ENCODE data around the gene ANKRD33B. TPM values are rescaled to one million over a fixed set of nuclear protein-coding genes. Genes with fewer than 3 reads are reported as not detected.

The ANKRD33B gene
- total and polyA plus RNA-seq, 2 experiments from 2014 or later, result 1.5 to 2.0 TPM

DNA sequence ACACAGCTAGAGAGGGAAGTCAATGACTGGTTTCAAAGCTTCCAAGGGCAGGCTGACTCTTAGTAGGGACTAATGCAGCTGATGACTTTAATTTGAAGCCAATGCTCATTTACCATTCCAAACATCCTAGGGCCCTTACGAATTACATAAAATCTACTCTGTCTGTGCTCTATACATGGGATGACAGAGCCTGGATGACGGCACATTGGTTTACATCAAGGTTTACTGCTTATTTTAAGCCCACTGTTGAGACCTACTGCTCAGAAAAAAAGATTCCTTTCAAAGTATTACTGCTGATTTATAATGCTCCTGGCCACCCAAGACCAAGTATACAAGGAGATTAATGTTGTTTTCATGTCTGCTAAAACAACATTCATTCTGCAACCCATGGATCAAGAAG is 123.0 kb downstream of the ANKRD33B start:
- H3K27me3 ChIP-seq, result no peaks in the 10 kb centered on the region
- no peak overlapping the region for H3K4me3 ChIP-seq
- H3K27ac ChIP-seq, result no peak overlapping the region
- H3K79me2 ChIP-seq, result peaks cover 22% of the 10 kb centered on the region
- H3K4me2 ChIP-seq, result no peak overlapping the region
- H3K36me3 ChIP-seq (replicated peaks; ENCODE audit: insufficient read depth, low read depth), result no peaks in the 10 kb centered on the region
- H4K20me1 ChIP-seq (ENCODE audit: insufficient read depth, poor library complexity, severe bottlenecking), result peaks cover 11% of the 10 kb centered on the region
- TF ChIP-seq, protein P1, sequence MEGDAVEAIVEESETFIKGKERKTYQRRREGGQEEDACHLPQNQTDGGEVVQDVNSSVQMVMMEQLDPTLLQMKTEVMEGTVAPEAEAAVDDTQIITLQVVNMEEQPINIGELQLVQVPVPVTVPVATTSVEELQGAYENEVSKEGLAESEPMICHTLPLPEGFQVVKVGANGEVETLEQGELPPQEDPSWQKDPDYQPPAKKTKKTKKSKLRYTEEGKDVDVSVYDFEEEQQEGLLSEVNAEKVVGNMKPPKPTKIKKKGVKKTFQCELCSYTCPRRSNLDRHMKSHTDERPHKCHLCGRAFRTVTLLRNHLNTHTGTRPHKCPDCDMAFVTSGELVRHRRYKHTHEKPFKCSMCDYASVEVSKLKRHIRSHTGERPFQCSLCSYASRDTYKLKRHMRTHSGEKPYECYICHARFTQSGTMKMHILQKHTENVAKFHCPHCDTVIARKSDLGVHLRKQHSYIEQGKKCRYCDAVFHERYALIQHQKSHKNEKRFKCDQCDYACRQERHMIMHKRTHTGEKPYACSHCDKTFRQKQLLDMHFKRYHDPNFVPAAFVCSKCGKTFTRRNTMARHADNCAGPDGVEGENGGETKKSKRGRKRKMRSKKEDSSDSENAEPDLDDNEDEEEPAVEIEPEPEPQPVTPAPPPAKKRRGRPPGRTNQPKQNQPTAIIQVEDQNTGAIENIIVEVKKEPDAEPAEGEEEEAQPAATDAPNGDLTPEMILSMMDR (IDR thresholded peaks at IDR 0.05; ENCODE audit: poor library complexity), result no peak
- TF ChIP-seq EZH2 (IDR thresholded peaks at IDR 0.05; ENCODE audit: borderline replicate concordance), result no peak
- TF ChIP-seq EZH2phosphoT487 (IDR thresholded peaks at IDR 0.05; ENCODE audit: low read depth, severe bottlenecking, unreplicated experiment), result no peak
- WGBS (ENCODE audit: low lambda C conversion rate, missing lambda C conversion rate), result 94% methylated on average over 2 of the region's 2 CpGs
- no peak overlapping the region for H2AFZ ChIP-seq
- no peaks in the 10 kb centered on the region for H3K9me3 ChIP-seq (ENCODE audit: low read depth)
- no peak for DNase-seq (ENCODE audit: low spot score)
- no peaks in the 10 kb centered on the region for H3K4me1 ChIP-seq (ENCODE audit: insufficient read depth)
- no peaks in the 10 kb centered on the region for H3K9me2 ChIP-seq (replicated peaks; ENCODE audit: insufficient read depth)

DNA sequence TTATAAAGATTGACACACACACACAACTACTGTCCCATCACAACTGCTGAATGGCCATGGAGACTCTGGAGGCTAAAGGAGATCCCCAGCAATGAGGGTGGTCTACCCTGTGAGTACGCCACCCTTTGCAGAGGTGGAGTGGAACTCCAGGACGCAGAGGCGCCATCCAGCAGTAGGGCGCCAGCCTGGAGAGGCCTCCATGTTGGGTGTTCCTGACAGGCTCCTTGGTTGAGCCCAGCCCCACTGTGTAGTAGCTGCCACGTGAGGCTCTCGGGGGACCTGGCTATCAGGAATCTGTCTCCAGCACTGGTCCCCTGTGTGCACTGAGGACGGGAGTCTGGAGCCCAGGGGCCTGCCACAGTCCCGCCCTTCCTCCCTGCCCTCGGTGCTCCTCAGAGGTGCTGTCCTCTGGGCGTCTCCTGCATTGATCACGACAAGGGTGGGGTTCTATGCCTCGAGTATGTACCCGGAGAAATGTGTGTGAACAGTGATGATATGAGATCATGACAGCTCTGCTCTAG is 124.8 kb downstream of the ANKRD33B start:
- no peak for DNase-seq (ENCODE audit: low spot score)
- H3K9me2 ChIP-seq (replicated peaks; ENCODE audit: insufficient read depth), result no peaks in the 10 kb centered on the region
- no peak overlapping the region for H2AFZ ChIP-seq
- H3K79me2 ChIP-seq, result peaks cover 35% of the 10 kb centered on the region
- TF ChIP-seq EZH2 (IDR thresholded peaks at IDR 0.05; ENCODE audit: borderline replicate concordance), result no peak
- H3K36me3 ChIP-seq (replicated peaks; ENCODE audit: insufficient read depth, low read depth), result no peaks in the 10 kb centered on the region
- H3K9me3 ChIP-seq (ENCODE audit: low read depth), result no peaks in the 10 kb centered on the region
- no peak overlapping the region for H3K27ac ChIP-seq
- peaks cover 20% of the 10 kb centered on the region for H4K20me1 ChIP-seq (ENCODE audit: insufficient read depth, poor library complexity, severe bottlenecking)
- no peaks in the 10 kb centered on the region for H3K27me3 ChIP-seq
- H3K4me2 ChIP-seq, result no peak overlapping the region
- H3K4me3 ChIP-seq, result no peak overlapping the region
- 96% methylated on average over 13 of the region's 13 CpGs for WGBS (ENCODE audit: low lambda C conversion rate, missing lambda C conversion rate)
- no peaks in the 10 kb centered on the region for H3K4me1 ChIP-seq (ENCODE audit: insufficient read depth)

GRCh38 chr5:10689391-10690081 is 125.7 kb downstream of the ANKRD33B start:
- Histone ChIP-seq H3K27ac (no peak overlapping the region), H3K4me1 (ENCODE audit: insufficient read depth) (no peaks in the 10 kb centered on the region), H3K9me2 (replicated peaks; ENCODE audit: insufficient read depth) (no peaks in the 10 kb centered on the region), H3K4me2 (no peak overlapping the region), H3K36me3 (replicated peaks; ENCODE audit: insufficient read depth, low read depth) (no peaks in the 10 kb centered on the region), H3K27me3 (no peaks in the 10 kb centered on the region), H3K9me3 (ENCODE audit: low read depth) (no peaks in the 10 kb centered on the region), H3K4me3 (no peak overlapping the region), H4K20me1 (ENCODE audit: insufficient read depth, poor library complexity, severe bottlenecking) (peaks cover 23% of the 10 kb centered on the region), H2AFZ (no peak overlapping the region), H3K79me2 (peaks cover 42% of the 10 kb centered on the region)
- DNase-seq (ENCODE audit: low spot score), result no peak
- no peak for TF ChIP-seq EZH2 (IDR thresholded peaks at IDR 0.05; ENCODE audit: borderline replicate concordance)
- TF ChIP-seq EZH2phosphoT487 (IDR thresholded peaks at IDR 0.05; ENCODE audit: low read depth, severe bottlenecking, unreplicated experiment), result no peak
- TF ChIP-seq, protein P1 (IDR thresholded peaks at IDR 0.05; ENCODE audit: poor library complexity), result no peak
- WGBS (ENCODE audit: low lambda C conversion rate, missing lambda C conversion rate), result 88% methylated on average over 11 of the region's 11 CpGs
